ENCODE data around the gene SKIC8. TPM values are rescaled to one million over a fixed set of nuclear protein-coding genes. Genes with fewer than 3 reads are reported as not detected.
A peak's percentile ranks its signal among the peaks of the same experiment; 100 is the strongest.

SKIC8 gene
- total and polyA plus RNA-seq, 2 donors, result 63.9 to 91.1 TPM

DNA sequence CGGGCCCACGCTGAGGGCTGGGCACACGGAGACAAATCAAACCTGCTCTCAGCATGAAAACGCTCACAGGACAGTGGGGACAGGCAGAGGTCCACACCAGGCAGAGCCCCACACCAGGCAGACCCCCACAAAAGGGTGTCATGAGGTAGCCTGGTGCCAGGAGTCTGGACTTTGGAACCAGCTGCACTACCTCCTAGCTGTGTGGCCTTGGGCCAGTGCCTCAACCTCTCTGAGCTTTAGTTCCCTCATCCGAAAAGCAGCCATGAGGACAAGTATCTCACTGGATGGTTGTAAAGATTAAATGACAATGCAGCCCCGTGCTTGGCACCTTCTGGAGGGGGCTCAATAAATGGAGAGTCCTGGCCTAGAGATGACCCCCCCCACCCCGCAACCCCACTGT is 24.3 kb upstream of the SKIC8 start:
- Histone ChIP-seq H3K4me1 (ENCODE audit: control insufficient read depth in 2 of 2, insufficient read depth in 2 of 2, low read length in 2 of 2) (no peaks in the 10 kb centered on the region), H3K27me3 (ENCODE audit: control insufficient read depth in 2 of 2, insufficient read depth in 1 of 2, low read length in 1 of 2) (no peaks in the 10 kb centered on the region), H3K27ac (ENCODE audit: low read depth in 1 of 2, low read length in 1 of 2) (no peak overlapping the region), H3K36me3 (ENCODE audit: control insufficient read depth in 2 of 2, insufficient read depth in 2 of 2, low read length in 1 of 2) (no peaks in the 10 kb centered on the region), H3K9me3 (ENCODE audit: control insufficient read depth in 2 of 2, insufficient read depth in 1 of 2, low read length in 1 of 2) (no peaks in the 10 kb centered on the region), H3K4me3 (ENCODE audit: low read length in 2 of 2) (no peak overlapping the region)
- 81% methylated on average over 7 of the region's 7 CpGs for WGBS
- no peak for DNase-seq (ENCODE audit: low read depth in 6 of 9, low spot score in 9 of 9)

- H3K27me3 ChIP-seq (ENCODE audit: control insufficient read depth in 2 of 2, insufficient read depth in 1 of 2, low read length in 1 of 2), result no peaks in the 10 kb centered on the region
- H3K4me3 ChIP-seq (ENCODE audit: low read length in 2 of 2), result no peak overlapping the region
- no peaks in the 10 kb centered on the region for H3K36me3 ChIP-seq (ENCODE audit: control insufficient read depth in 2 of 2, insufficient read depth in 2 of 2, low read length in 1 of 2)
- no peak for DNase-seq (ENCODE audit: low read depth in 6 of 9, low spot score in 9 of 9)
- no peaks in the 10 kb centered on the region for H3K9me3 ChIP-seq (ENCODE audit: control insufficient read depth in 2 of 2, insufficient read depth in 1 of 2, low read length in 1 of 2)
- 84% methylated on average over 19 of the region's 19 CpGs for WGBS
- H3K4me1 ChIP-seq (ENCODE audit: control insufficient read depth in 2 of 2, insufficient read depth in 2 of 2, low read length in 2 of 2), result no peaks in the 10 kb centered on the region
- H3K27ac ChIP-seq (ENCODE audit: low read depth in 1 of 2, low read length in 1 of 2), result no peak overlapping the region
Observed at GRCh38 chr15:78322724-78323521, 23.5 kb upstream of the SKIC8 start.

DNA sequence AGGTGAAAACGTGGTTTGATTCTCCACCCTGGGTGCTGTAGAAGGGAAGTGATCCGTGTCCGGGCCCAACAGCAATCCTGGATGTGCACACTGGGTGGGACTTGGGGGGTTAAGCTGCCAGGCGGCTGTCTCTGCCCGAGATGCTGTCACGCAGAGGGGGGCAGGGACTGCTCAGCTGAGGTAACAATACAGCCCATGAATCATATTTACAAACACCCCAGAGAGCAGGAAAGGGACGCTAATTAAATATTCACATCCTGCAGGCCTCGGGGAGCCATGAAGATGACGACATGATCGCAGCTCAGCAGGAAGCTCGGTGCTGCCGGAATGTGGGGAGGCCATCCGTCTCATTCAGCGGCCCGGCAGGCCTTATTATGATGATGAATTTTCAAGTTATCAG is 22.8 kb upstream of the SKIC8 start:
- Histone ChIP-seq H3K36me3 (ENCODE audit: control insufficient read depth in 2 of 2, insufficient read depth in 2 of 2, low read length in 1 of 2) (no peaks in the 10 kb centered on the region), H3K27ac (ENCODE audit: low read depth in 1 of 2, low read length in 1 of 2) (no peak overlapping the region), H3K4me1 (ENCODE audit: control insufficient read depth in 2 of 2, insufficient read depth in 2 of 2, low read length in 2 of 2) (no peaks in the 10 kb centered on the region), H3K4me3 (ENCODE audit: low read length in 2 of 2) (no peak overlapping the region), H3K27me3 (ENCODE audit: control insufficient read depth in 2 of 2, insufficient read depth in 1 of 2, low read length in 1 of 2) (no peaks in the 10 kb centered on the region), H3K9me3 (ENCODE audit: control insufficient read depth in 2 of 2, insufficient read depth in 1 of 2, low read length in 1 of 2) (no peaks in the 10 kb centered on the region)
- no peak for DNase-seq (ENCODE audit: low read depth in 6 of 9, low spot score in 9 of 9)
- WGBS, result 90% methylated on average over 15 of the region's 15 CpGs

- Histone ChIP-seq H3K27me3 (ENCODE audit: control insufficient read depth in 2 of 2, insufficient read depth in 1 of 2, low read length in 1 of 2) (no peaks in the 10 kb centered on the region), H3K4me3 (ENCODE audit: low read length in 2 of 2) (no peak overlapping the region), H3K27ac (ENCODE audit: low read depth in 1 of 2, low read length in 1 of 2) (no peak overlapping the region), H3K36me3 (ENCODE audit: control insufficient read depth in 2 of 2, insufficient read depth in 2 of 2, low read length in 1 of 2) (no peaks in the 10 kb centered on the region), H3K4me1 (ENCODE audit: control insufficient read depth in 2 of 2, insufficient read depth in 2 of 2, low read length in 2 of 2) (no peaks in the 10 kb centered on the region), H3K9me3 (ENCODE audit: control insufficient read depth in 2 of 2, insufficient read depth in 1 of 2, low read length in 1 of 2) (no peaks in the 10 kb centered on the region)
- no peak for DNase-seq (ENCODE audit: low read depth in 6 of 9, low spot score in 9 of 9)
- 94% methylated on average over 4 of the region's 4 CpGs for WGBS
Observed at GRCh38 chr15:78321786-78322185, 22.4 kb upstream of the SKIC8 start.

DNA sequence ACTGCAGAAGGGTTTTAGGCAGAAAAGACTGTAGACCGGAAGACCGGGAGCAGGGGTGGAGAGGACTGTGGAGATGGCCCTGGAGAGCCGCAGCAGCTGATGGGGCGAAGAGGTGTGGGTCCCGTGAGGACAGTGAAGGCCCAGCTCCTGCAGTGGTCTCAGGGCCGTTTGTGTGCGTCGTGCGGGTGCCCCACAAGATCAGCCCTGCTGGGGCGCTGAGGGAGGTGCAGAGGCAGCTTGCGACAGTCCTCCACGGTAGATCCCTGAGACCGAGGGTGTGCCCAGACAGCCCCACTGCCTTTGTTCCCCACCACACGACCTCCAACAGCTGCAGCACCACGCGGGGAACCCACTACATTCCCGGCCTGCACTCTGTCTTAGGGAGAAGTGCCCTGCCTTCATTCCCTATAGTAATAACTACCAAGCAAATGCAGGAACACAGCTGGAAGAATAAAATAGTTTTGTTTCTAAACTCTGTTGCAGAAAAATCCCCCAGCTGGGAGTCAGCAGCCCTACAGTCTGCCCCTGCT is 21.7 kb upstream of the SKIC8 start:
- no peaks in the 10 kb centered on the region for H3K4me1 ChIP-seq (ENCODE audit: control insufficient read depth in 2 of 2, insufficient read depth in 2 of 2, low read length in 2 of 2)
- no peak overlapping the region for H3K4me3 ChIP-seq (ENCODE audit: low read length in 2 of 2)
- H3K9me3 ChIP-seq (ENCODE audit: control insufficient read depth in 2 of 2, insufficient read depth in 1 of 2, low read length in 1 of 2), result no peaks in the 10 kb centered on the region
- DNase-seq (ENCODE audit: low read depth in 6 of 9, low spot score in 9 of 9), result no peak
- no peaks in the 10 kb centered on the region for H3K27me3 ChIP-seq (ENCODE audit: control insufficient read depth in 2 of 2, insufficient read depth in 1 of 2, low read length in 1 of 2)
- no peak overlapping the region for H3K27ac ChIP-seq (ENCODE audit: low read depth in 1 of 2, low read length in 1 of 2)
- no peaks in the 10 kb centered on the region for H3K36me3 ChIP-seq (ENCODE audit: control insufficient read depth in 2 of 2, insufficient read depth in 2 of 2, low read length in 1 of 2)
- WGBS, result 89% methylated on average over 17 of the region's 17 CpGs

- 97% methylated on average over 5 of the region's 5 CpGs for WGBS
- Histone ChIP-seq H3K4me3 (ENCODE audit: low read length in 2 of 2) (no peak overlapping the region), H3K27ac (ENCODE audit: low read depth in 1 of 2, low read length in 1 of 2) (no peak overlapping the region), H3K4me1 (ENCODE audit: control insufficient read depth in 2 of 2, insufficient read depth in 2 of 2, low read length in 2 of 2) (no peaks in the 10 kb centered on the region), H3K27me3 (ENCODE audit: control insufficient read depth in 2 of 2, insufficient read depth in 1 of 2, low read length in 1 of 2) (no peaks in the 10 kb centered on the region), H3K9me3 (ENCODE audit: control insufficient read depth in 2 of 2, insufficient read depth in 1 of 2, low read length in 1 of 2) (no peaks in the 10 kb centered on the region), H3K36me3 (ENCODE audit: control insufficient read depth in 2 of 2, insufficient read depth in 2 of 2, low read length in 1 of 2) (no peaks in the 10 kb centered on the region)
- no peak for DNase-seq (ENCODE audit: low read depth in 6 of 9, low spot score in 9 of 9)
Observed at GRCh38 chr15:78320183-78320582, 20.8 kb upstream of the SKIC8 start.

DNA sequence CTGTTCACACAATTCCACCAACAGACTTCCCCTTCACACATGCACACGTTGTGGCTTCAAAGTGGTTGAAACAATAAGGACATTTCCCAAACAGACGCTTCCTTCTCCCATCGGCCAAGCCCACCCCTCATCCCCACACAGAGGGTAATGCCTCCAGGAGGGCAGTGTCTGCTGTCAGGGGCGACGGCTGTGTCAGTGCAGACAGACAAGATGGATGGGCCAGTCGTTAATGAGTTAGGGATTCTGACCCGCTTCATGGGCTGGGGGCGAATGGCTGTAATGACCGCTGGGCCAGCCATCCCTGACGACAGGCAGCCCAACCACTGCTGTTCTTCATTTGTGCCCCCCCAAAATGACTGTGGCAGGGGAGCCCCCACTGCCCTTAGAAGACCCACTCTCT is 20.2 kb upstream of the SKIC8 start:
- no peak for DNase-seq (ENCODE audit: low read depth in 6 of 9, low spot score in 9 of 9)
- WGBS, result 67% methylated on average over 10 of the region's 10 CpGs

GRCh38 chr15:78317145-78317836 is 17.9 kb upstream of the SKIC8 start:
- Histone ChIP-seq H3K27ac (ENCODE audit: low read depth in 1 of 2, low read length in 1 of 2) (peak overlapping the region in 1 of 2 donors; percentile 11), H3K4me3 (ENCODE audit: low read length in 2 of 2) (no peak overlapping the region), H3K36me3 (ENCODE audit: control insufficient read depth in 2 of 2, insufficient read depth in 2 of 2, low read length in 1 of 2) (no peaks in the 10 kb centered on the region), H3K4me1 (ENCODE audit: control insufficient read depth in 2 of 2, insufficient read depth in 2 of 2, low read length in 2 of 2) (no peaks in the 10 kb centered on the region), H3K9me3 (ENCODE audit: control insufficient read depth in 2 of 2, insufficient read depth in 1 of 2, low read length in 1 of 2) (no peaks in the 10 kb centered on the region), H3K27me3 (ENCODE audit: control insufficient read depth in 2 of 2, insufficient read depth in 1 of 2, low read length in 1 of 2) (no peaks in the 10 kb centered on the region)
- 98% methylated on average over 8 of the region's 8 CpGs for WGBS
- DNase-seq (ENCODE audit: low read depth in 6 of 9, low spot score in 9 of 9), result no peak

More for the DNA sequence above, 20.2 kb upstream of the SKIC8 start:
- Histone ChIP-seq H3K9me3 (ENCODE audit: control insufficient read depth in 2 of 2, insufficient read depth in 1 of 2, low read length in 1 of 2) (no peaks in the 10 kb centered on the region), H3K27me3 (ENCODE audit: control insufficient read depth in 2 of 2, insufficient read depth in 1 of 2, low read length in 1 of 2) (no peaks in the 10 kb centered on the region), H3K4me1 (ENCODE audit: control insufficient read depth in 2 of 2, insufficient read depth in 2 of 2, low read length in 2 of 2) (no peaks in the 10 kb centered on the region), H3K4me3 (ENCODE audit: low read length in 2 of 2) (no peak overlapping the region), H3K36me3 (ENCODE audit: control insufficient read depth in 2 of 2, insufficient read depth in 2 of 2, low read length in 1 of 2) (no peaks in the 10 kb centered on the region), H3K27ac (ENCODE audit: low read depth in 1 of 2, low read length in 1 of 2) (no peak overlapping the region)

Measured in thymus (tissue), 11 donors.